Measurements from ENCODE around the gene RNASE4.
"Not testable (repeated sequence)": the region's sequence is repeated elsewhere in the genome, so short reads cannot be mapped to it uniquely, and the experiment has no call there.

- TF ChIP-seq CTCF (IDR thresholded peaks at IDR 0.05; ENCODE audit: insufficient read depth, low read depth, low read length); EZH2 (IDR thresholded peaks at IDR 0.05; ENCODE audit: insufficient read depth, low read length): not testable (repeated sequence)
Observed at GRCh38 chr14:20642755-20643154, 41.6 kb upstream of the RNASE4 start.

Data from astrocyte (in vitro differentiated cells and primary cell).